Erythroblast (primary cell): ENCODE measurements around the gene KDM7A.

ENCODE experiments used
- GATA1 ChIP-seq: IDR thresholded peaks from 2 replicates; pipeline ENCODE4 v1.6.1; 2011; ENCODE audit warnings: low read depth, mild to moderate bottlenecking, control low read depth, low read length, moderate library complexity
- POLR2A ChIP-seq: IDR thresholded peaks from 2 replicates; pipeline ENCODE4 v1.6.1; 2011; ENCODE audit warnings: mild to moderate bottlenecking, low read length

GRCh38 chr7:140042386-140042670, 134.5 kb downstream of the KDM7A start:
- TF ChIP-seq POLR2A (no peak), GATA1 (no peak)
